HPDE6-E6E7 (cell line): Measurements from ENCODE around the gene ATL1.

ENCODE experiments used
- DNase-seq: peaks from one replicate; pipeline ENCODE4 v3.0.0; 2011; ENCODE audit warnings: missing footprints; ENCODE audit errors: extremely low spot score

The ATL1 gene

GRCh38 chr14:50559990-50560930 lies at the start of gene ATL1:
TSS of gene ATL1 (plus strand) at chr14:50560145. CDS start at chr14:50560266, 121 bp downstream.
- DNase-seq = peak; percentile 72

- no peak for DNase-seq
Observed at GRCh38 chr14:50510157-50510556, 49.8 kb upstream of the ATL1 start.

- no peak for DNase-seq
Observed at GRCh38 chr14:50512463-50512862, 47.5 kb upstream of the ATL1 start.

GRCh38 chr14:50516091-50516490 lies 43.9 kb upstream of the ATL1 start:
- DNase-seq = no peak

- peak; percentile 67 for DNase-seq
Observed at GRCh38 chr14:50520947-50521815, 38.8 kb upstream of the ATL1 start.

GRCh38 chr14:50521912-50522341 lies 38.0 kb upstream of the ATL1 start:
- no peak for DNase-seq

- no peak for DNase-seq
Observed at GRCh38 chr14:50523271-50524041, 36.5 kb upstream of the ATL1 start.

DNA sequence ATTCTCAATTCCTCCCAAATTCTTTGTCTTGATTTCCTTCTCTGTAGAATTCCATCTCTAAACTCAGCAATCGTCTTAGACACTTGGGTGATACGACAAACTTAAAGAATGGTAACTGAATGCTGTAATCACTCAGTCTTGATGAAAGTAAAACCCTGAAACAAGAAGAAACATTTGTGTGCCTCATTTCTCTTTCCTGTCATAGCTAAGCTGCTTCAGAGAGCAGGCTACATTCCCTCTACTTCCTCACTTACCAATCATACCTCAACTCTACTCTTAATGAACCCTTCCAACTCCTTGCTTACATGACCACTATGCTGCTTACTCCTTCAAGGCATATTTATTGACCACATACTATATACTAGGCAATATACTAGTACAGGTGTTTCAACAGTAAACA lies 35.9 kb upstream of the ATL1 start:
- no peak for DNase-seq

GRCh38 chr14:50524731-50525515 lies 35.0 kb upstream of the ATL1 start:
- no peak for DNase-seq

DNA sequence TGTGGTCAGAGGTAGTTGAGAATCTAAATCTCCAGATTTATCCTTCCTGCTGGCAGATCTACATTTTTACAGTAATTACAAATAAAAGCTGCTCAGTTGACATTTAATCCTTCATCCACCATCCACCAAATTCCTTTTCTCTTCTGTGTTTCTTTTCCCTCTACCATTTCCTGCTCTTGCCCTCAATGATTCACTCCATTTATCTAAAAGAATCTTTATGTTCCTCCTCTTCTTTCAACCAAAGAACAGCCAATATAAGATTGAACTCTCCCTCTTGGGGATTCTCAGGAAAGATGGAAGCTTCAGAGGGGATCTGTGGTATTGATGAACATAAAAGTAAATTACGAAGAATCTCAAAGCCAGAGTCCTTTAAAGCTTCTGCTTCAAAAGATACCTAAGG lies 31.9 kb upstream of the ATL1 start:
- no peak for DNase-seq

DNA sequence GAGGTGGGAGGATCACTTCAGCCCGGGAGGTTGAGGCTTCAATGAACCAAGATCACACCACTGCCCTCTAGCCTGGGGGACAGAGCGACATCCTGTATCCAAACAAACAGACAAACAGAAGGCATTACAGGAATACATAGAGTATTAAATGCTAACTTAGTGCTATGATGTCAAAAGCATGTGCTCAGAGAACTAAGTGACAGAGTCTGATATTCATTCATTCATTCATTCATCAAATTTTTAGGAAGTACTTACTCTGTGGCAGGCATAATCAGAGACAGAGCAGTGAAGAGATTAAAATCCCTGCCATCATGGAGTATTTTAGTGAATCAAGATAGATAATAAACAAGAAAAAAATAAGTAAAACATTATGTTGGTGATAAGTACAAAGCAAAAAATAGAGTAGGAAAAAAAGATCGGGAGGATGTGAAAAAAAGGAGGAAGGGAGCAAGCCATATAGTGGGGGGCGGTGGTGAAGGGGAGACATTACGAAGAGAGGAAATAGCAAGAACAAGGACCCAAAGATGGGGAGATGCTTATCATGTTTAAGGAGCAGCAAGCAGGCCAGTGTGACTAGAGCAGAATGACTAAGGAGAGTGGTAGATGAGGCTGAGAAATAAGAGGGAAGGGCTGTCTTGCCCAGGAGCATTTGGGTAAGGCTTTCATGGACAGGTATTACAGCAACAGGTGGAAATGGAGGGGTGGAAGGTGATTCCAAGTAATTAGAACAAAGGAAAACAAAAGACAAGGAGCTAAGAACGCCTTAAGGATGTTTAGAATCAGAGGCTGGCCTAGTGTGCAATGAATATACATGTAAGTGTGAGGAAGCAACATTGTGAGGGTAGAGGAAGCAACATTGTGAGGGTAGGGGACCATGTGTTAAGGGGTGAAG lies 30.4 kb upstream of the ATL1 start:
- no peak for DNase-seq

DNA sequence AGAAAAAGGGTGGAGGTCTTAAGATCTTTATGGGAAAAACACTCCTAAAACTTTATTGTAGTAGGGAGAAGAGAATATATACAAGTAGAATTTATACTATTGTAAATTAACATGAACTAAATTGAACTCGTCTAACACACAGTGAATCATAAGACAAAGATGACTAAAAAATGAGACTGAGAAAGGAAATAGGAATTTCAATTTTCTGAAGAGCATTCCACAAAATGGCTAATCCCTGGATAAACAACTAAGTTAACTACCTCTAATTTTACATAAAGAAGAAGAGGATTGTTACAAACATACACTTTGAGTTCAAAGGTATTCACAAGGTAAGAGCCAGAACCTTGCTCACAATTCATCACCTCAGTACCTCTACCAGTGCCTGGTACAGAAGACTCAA lies 29.6 kb upstream of the ATL1 start:
- DNase-seq = no peak

- no peak for DNase-seq
Observed at GRCh38 chr14:50530794-50531365, 29.1 kb upstream of the ATL1 start.

- no peak for DNase-seq
Observed at GRCh38 chr14:50531595-50532501, 28.1 kb upstream of the ATL1 start.

DNA sequence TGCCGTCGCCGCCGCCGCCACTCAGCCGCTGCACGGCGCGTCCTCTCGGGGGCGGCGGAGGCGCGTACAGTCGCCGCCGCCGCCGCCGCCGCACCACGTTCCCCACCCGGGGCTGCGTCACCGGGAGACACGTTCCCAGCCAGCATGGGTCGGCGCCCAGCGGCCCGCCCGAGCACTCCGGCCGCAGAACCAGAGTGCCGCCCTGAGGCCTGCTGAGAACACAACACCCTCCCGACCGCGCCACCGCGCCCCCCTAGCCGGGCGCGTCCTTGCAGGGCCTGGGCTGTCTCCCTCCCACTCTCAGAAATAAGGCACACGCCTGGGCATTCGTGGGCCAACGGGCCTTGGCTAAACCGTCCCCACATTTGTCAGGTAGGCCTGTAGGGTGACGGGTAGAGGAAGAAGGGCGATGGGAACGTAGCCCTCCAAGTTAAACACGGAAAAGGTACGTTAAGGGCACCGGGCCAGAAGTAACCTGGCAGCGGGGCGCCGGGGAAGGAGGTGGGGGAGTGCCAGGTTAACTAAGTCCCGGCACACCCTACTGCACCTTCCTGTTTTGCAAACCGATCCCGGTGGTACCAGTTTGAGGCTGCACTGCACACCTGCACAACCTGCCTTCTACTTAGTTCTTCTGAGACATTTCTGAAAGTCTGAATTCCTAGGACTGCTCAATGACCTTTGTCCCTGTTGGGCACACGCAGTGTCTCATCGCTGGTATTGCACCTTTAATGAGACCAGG lies 27.3 kb upstream of the ATL1 start, which contains the start of gene MAP4K5:
TSS of gene MAP4K5 (minus strand) at position 68 of the 739 bp plus-strand sequence. CDS start 520 bp downstream, outside the sequence.
- DNase-seq = peak; percentile 84

- no peak for DNase-seq
Observed at GRCh38 chr14:50533241-50533705, 26.7 kb upstream of the ATL1 start.

GRCh38 chr14:50533806-50534205 lies 26.1 kb upstream of the ATL1 start:
- DNase-seq = no peak
